ENCODE data around the gene ZNF548.

Gene ZNF548

GRCh38 chr19:57380923-57381322 lies 8.7 kb upstream of the ZNF548 start:
- no peak for TF ChIP-seq Cebpa-rat (IDR thresholded peaks at IDR 0.05)
- Histone ChIP-seq H3K27ac (no peak overlapping the region), H3K36me3 (peaks cover 31 to 44% (median 39%) of the 10 kb centered on the region in 11 experiments), H3K4me2 (no peak overlapping the region), H3K27me3 (no peaks in the 10 kb centered on the region), H3K4me1 (no peaks in the 10 kb centered on the region), H3K9me3 (replicated peaks in 1 of 11) (peaks cover 28 to 53% (median 39%) of the 10 kb centered on the region in 11 experiments), H4K20me1 (no peaks in the 10 kb centered on the region), H3K9ac (no peak overlapping the region), H3K4me3 (no peak overlapping the region)

- no peaks in the 10 kb centered on the region for H4K20me1 ChIP-seq
- peaks cover 11 to 24% (median 18%) of the 10 kb centered on the region in 11 experiments for H3K36me3 ChIP-seq
- no peak overlapping the region for H3K27ac ChIP-seq
- no peaks in the 10 kb centered on the region for H3K4me1 ChIP-seq
- no peak overlapping the region for H3K9ac ChIP-seq
- H3K4me3 ChIP-seq, result no peak overlapping the region
- H3K9me3 ChIP-seq (replicated peaks in 1 of 11), result peaks cover 8 to 33% (median 19%) of the 10 kb centered on the region in 11 experiments
- H3K4me2 ChIP-seq, result no peak overlapping the region
- TF ChIP-seq Cebpa-rat (IDR thresholded peaks at IDR 0.05), result no peak
- H3K27me3 ChIP-seq, result no peaks in the 10 kb centered on the region
Observed at GRCh38 chr19:57382806-57383488, 6.7 kb upstream of the ZNF548 start.

- peaks cover 0 to 21% (median 6%) of the 10 kb centered on the region in 11 experiments; a peak in 8 of 22 replicates for H4K20me1 ChIP-seq
- H3K9me3 ChIP-seq (replicated peaks in 1 of 11), result no peaks in the 10 kb centered on the region
- H3K4me2 ChIP-seq, result peak overlapping the region; percentile 37 to 76 (median 62)
- H3K4me1 ChIP-seq, result peaks cover 12 to 26% (median 18%) of the 10 kb centered on the region in 10 experiments
- H3K36me3 ChIP-seq, result peaks cover 6 to 23% (median 17%) of the 10 kb centered on the region in 11 experiments
- H3K27me3 ChIP-seq, result no peaks in the 10 kb centered on the region
- peak overlapping the region; percentile 61 to 96 (median 90); a peak in 19 of 20 replicates for H3K4me3 ChIP-seq
- H3K27ac ChIP-seq, result peak overlapping the region; percentile 64 to 89 (median 85)
- peak overlapping the region; percentile 28 to 95 (median 92); a peak in 21 of 22 replicates for H3K9ac ChIP-seq
- peak in 1 of 11 experiments; percentile 41; a peak in 1 of 22 replicates for TF ChIP-seq Cebpa-rat (IDR thresholded peaks at IDR 0.05)
Observed at GRCh38 chr19:57389194-57389729, 392 bp upstream of the ZNF548 start.

GRCh38 chr19:57395710-57396109 lies 6.1 kb downstream of the ZNF548 start:
- no peak for TF ChIP-seq Cebpa-rat (IDR thresholded peaks at IDR 0.05)

GRCh38 chr19:57398868-57399267 lies 9.2 kb downstream of the ZNF548 start:
- Histone ChIP-seq H3K9ac (no peak overlapping the region), H3K4me1 (no peaks in the 10 kb centered on the region), H3K27me3 (no peaks in the 10 kb centered on the region), H3K4me2 (no peak overlapping the region), H3K36me3 (peaks cover 90 to 99% (median 96%) of the 10 kb centered on the region in 11 experiments), H3K27ac (no peak overlapping the region), H4K20me1 (peaks cover 0 to 42% (median 5%) of the 10 kb centered on the region in 11 experiments; a peak in 12 of 22 replicates), H3K9me3 (replicated peaks in 1 of 11) (peaks cover 47 to 58% (median 53%) of the 10 kb centered on the region in 11 experiments), H3K4me3 (no peak overlapping the region; a peak in 1 of 20 replicates)
- no peak for TF ChIP-seq Cebpa-rat (IDR thresholded peaks at IDR 0.05)

More at GRCh38 chr19:57395710-57396109, 6.1 kb downstream of the ZNF548 start:
- H3K4me3 ChIP-seq, result no peak overlapping the region
- no peak overlapping the region for H3K27ac ChIP-seq
- no peaks in the 10 kb centered on the region for H3K27me3 ChIP-seq
- peaks cover 23 to 32% (median 28%) of the 10 kb centered on the region in 11 experiments for H3K9me3 ChIP-seq (replicated peaks in 1 of 11)
- H4K20me1 ChIP-seq, result peaks cover 0 to 51% (median 8%) of the 10 kb centered on the region in 11 experiments; a peak in 12 of 22 replicates
- H3K9ac ChIP-seq, result no peak overlapping the region
- H3K36me3 ChIP-seq, result peaks cover 62 to 87% (median 77%) of the 10 kb centered on the region in 11 experiments
- H3K4me1 ChIP-seq, result peaks cover 4 to 18% (median 9%) of the 10 kb centered on the region in 10 experiments
- H3K4me2 ChIP-seq, result no peak overlapping the region

GRCh38 chr19:57403737-57404563 lies 14.3 kb downstream of the ZNF548 start:
- no peak overlapping the region for H3K4me2 ChIP-seq
- no peaks in the 10 kb centered on the region for H3K27me3 ChIP-seq
- H3K36me3 ChIP-seq, result peaks cover 44 to 51% (median 49%) of the 10 kb centered on the region in 11 experiments
- 0 out of 20 replicates have a peak, but pooled peaks cover 0 to 3% (median 0%) of the 10 kb centered on the region in 10 experiments for H3K4me1 ChIP-seq
- H4K20me1 ChIP-seq, result no peaks in the 10 kb centered on the region
- no peak overlapping the region for H3K4me3 ChIP-seq
- H3K27ac ChIP-seq, result no peak overlapping the region
- H3K9me3 ChIP-seq (replicated peaks in 1 of 11), result peaks cover 28 to 39% (median 32%) of the 10 kb centered on the region in 11 experiments
- H3K9ac ChIP-seq, result no peak overlapping the region
- TF ChIP-seq Cebpa-rat (IDR thresholded peaks at IDR 0.05), result no peak

- H3K4me1 ChIP-seq, result peaks cover under 1 to 7% (median 6%) of the 10 kb centered on the region in 10 experiments; a peak in 17 of 20 replicates
- H3K4me2 ChIP-seq, result no peak overlapping the region
- TF ChIP-seq Cebpa-rat (IDR thresholded peaks at IDR 0.05), result 0 out of 22 replicates have a peak, but pooled peaks of 1 of the 11 experiments have one; percentile 33
- H3K4me3 ChIP-seq, result no peak overlapping the region
- H3K27me3 ChIP-seq, result no peaks in the 10 kb centered on the region
- peaks cover 21 to 24% (median 23%) of the 10 kb centered on the region in 11 experiments for H3K36me3 ChIP-seq
- H3K9ac ChIP-seq, result peak overlapping the region in 1 of 11 experiments; percentile 33; a peak in 1 of 22 replicates
- H3K9me3 ChIP-seq (replicated peaks in 1 of 11), result peaks cover 18 to 22% (median 21%) of the 10 kb centered on the region in 11 experiments
- H3K27ac ChIP-seq, result no peak overlapping the region
- peaks cover 0 to under 1% (median 0%) of the 10 kb centered on the region in 11 experiments; a peak in 2 of 22 replicates for H4K20me1 ChIP-seq
Observed at GRCh38 chr19:57406516-57407123, 17.0 kb downstream of the ZNF548 start.
